HFFc6 (cell line): ENCODE results near the gene PAQR5. TPM values are rescaled to one million over a fixed set of nuclear protein-coding genes. Genes with fewer than 3 reads are reported as not detected.

ENCODE experiments used
- DNase-seq: peaks from one replicate; pipeline ENCODE4 v3.0.0-alpha.2; 2018
- H3K27ac Mint-ChIP-seq: 2 replicates; pipeline ENCODE4 v1.8.0; 2020; ENCODE audit warnings: mild to moderate bottlenecking, mixed read lengths
- H3K27me3 Mint-ChIP-seq: 2 replicates; pipeline ENCODE4 v1.8.0; 2021; ENCODE audit warnings: mild to moderate bottlenecking, moderate library complexity, mixed read lengths; ENCODE audit not compliant: insufficient read depth
- H3K36me3 Mint-ChIP-seq: 2 replicates; pipeline ENCODE4 v1.8.0; 2021; ENCODE audit warnings: low read depth, mixed read lengths
- H3K4me1 Mint-ChIP-seq: 2 replicates; pipeline ENCODE4 v1.8.0; 2020; ENCODE audit warnings: low read depth, mixed read lengths
- H3K4me3 Mint-ChIP-seq: 2 replicates; pipeline ENCODE4 v1.8.0; 2020; ENCODE audit warnings: mild to moderate bottlenecking, moderate library complexity, mixed read lengths
- H3K9me3 Mint-ChIP-seq: 2 replicates; pipeline ENCODE4 v1.8.0; 2020; ENCODE audit warnings: mild to moderate bottlenecking, mixed read lengths
- CTCF ChIP-seq: fragments of 200-600 bp; sonication (generic); IDR thresholded peaks from 2 replicates; pipeline ENCODE4 v1.5.0; 2021; ENCODE audit warnings: antibody characterized with exemption, mild to moderate bottlenecking
- total RNA-seq, 6 experiments: library from RNA; stranded (reverse); fragmentation: NEBNext Ultra II Directional; extraction: Animal tissue kit (Norgen Biotek cat#: 25700); gene quantifications; 2 replicates in 1 of 6; 3 replicates in 5 of 6; pipeline ENCODE4 v1.2.3, GENCODE V29; 2021

PAQR5 gene
- total RNA-seq, 6 experiments from 2014 or later, result 1.3 to 2.2 (median 1.6) TPM

GRCh38 chr15:69405110-69405509 is 106.4 kb downstream of the PAQR5 start:
- Mint-ChIP-seq H3K27ac (no peak overlapping the region), H3K4me1 (peaks cover 39% of the 10 kb centered on the region), H3K4me3 (no peak overlapping the region), H3K27me3 (no peaks in the 10 kb centered on the region), H3K36me3 (peaks cover 7% of the 10 kb centered on the region), H3K9me3 (no peaks in the 10 kb centered on the region)
- TF ChIP-seq CTCF, result no peak
- no peak for DNase-seq

DNA sequence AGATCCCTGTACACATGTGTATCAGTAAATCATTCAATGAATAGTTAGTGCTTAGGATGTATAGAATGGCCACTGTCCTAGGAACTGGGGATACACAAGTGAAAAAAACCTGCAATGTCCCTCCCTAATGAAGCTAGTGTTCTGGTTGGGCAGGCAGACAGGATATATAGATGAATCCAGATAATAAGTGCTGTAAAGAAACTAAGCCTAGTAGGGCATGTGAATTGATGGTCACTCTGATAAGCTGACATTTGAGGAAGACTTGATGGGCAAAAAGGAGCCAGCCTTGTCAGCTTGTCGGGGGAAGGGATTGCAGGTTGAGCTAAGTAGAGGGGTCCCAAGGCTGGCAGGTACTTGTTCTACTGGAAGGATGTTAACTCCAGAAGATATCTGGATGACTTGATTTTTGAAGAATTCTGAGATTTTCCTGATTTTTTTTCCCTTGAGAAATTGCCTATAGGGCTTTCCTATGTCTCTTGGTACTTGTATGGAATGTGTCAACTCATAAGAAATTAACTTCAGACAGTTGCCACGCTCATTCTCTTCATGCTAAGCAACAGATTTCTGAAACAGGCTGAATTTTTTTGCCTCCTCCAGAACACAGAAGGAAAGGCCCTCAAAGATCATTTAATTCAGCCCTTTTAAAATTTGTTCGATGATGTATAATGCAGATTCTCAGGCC is 109.1 kb downstream of the PAQR5 start:
- peaks cover 35% of the 10 kb centered on the region for H3K4me1 Mint-ChIP-seq
- DNase-seq, result no peak
- H3K27me3 Mint-ChIP-seq, result no peaks in the 10 kb centered on the region
- no peak for TF ChIP-seq CTCF
- no peaks in the 10 kb centered on the region for H3K36me3 Mint-ChIP-seq
- H3K27ac Mint-ChIP-seq, result no peak overlapping the region
- H3K4me3 Mint-ChIP-seq, result no peak overlapping the region
- no peaks in the 10 kb centered on the region for H3K9me3 Mint-ChIP-seq

DNA sequence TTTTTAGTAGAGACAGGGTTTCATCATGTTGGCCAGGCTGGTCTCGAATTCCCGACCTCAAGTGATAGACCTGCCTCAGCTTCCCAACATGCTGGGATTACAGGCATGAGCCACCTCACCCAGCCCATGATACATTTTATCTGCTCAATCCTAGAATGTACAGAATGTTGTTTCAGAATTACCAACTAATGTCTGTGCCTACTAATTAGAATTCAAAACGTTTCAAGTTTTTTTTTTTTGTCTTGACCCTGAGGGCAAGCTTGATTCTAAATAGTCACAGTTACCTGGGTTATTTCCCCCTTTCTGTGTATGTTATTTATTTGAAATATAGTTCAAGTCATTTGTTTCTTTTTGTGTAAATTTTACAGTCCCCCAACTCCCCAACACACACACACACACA is 110.1 kb downstream of the PAQR5 start:
- no peak for TF ChIP-seq CTCF
- Mint-ChIP-seq H3K4me3 (no peak overlapping the region), H3K9me3 (no peaks in the 10 kb centered on the region), H3K4me1 (peaks cover 25% of the 10 kb centered on the region), H3K36me3 (no peaks in the 10 kb centered on the region), H3K27ac (no peak overlapping the region), H3K27me3 (no peaks in the 10 kb centered on the region)
- no peak for DNase-seq

DNA sequence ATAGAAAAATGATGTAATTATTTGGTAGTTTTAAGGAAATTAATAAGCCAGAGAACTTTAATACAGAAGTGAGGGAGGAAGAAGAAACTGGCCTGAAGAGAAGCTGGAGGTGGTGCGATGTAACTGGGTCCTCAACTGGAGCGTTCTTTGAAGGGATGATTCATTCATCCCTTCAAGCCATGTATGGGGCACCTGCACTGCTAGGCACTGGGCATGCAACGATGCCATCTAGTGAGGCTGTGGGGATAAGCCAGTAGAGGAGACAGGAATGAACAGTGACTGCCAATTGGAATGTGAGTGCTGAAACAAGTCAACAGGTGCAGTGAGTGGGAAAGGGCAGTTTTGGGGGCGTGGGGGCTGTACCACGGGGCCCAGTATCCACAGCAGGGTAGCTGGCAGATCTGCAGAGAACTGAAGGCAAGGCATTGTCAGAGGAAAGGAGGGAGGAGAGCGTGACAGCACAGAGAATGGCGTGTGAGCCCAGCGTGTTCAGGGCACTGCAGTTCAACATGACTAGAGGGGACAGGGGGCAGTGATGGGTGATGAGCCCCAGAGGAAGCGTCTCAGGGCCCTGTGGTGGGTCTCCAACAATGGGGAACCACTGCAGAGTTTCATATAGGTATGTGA is 111.6 kb downstream of the PAQR5 start:
- H3K4me3 Mint-ChIP-seq, result no peak overlapping the region
- H3K27ac Mint-ChIP-seq, result no peak overlapping the region
- peak; percentile 40 for DNase-seq
- H3K9me3 Mint-ChIP-seq, result no peaks in the 10 kb centered on the region
- H3K4me1 Mint-ChIP-seq, result peaks cover 13% of the 10 kb centered on the region
- no peaks in the 10 kb centered on the region for H3K27me3 Mint-ChIP-seq
- H3K36me3 Mint-ChIP-seq, result 0 out of 2 replicates have a peak, but pooled peaks cover 3% of the 10 kb centered on the region
- TF ChIP-seq CTCF, result peak; percentile 62

- no peaks in the 10 kb centered on the region for H3K27me3 Mint-ChIP-seq
- TF ChIP-seq CTCF, result no peak
- peak overlapping the region; percentile 53 for H3K4me3 Mint-ChIP-seq
- H3K9me3 Mint-ChIP-seq, result no peaks in the 10 kb centered on the region
- no peak overlapping the region for H3K27ac Mint-ChIP-seq
- no peak for DNase-seq
- peaks cover 9% of the 10 kb centered on the region; the same call in 1 of the 2 replicates for H3K36me3 Mint-ChIP-seq
- H3K4me1 Mint-ChIP-seq, result peaks cover 27% of the 10 kb centered on the region
Observed at GRCh38 chr15:69412274-69412673, 113.6 kb downstream of the PAQR5 start.
